ENCODE results near the gene ZNF322. TPM values are rescaled to one million over a fixed set of nuclear protein-coding genes. Genes with fewer than 3 reads are reported as not detected.
"Not testable (repeated sequence)": the region's sequence is repeated elsewhere in the genome, so short reads cannot be mapped to it uniquely, and the experiment has no call there.

The ZNF322 gene
- 24.8 TPM for polyA plus RNA-seq
- long read RNA-seq, donor 1, full-length matches to known transcripts: 3 of 3 reads
- long read RNA-seq, donor 1, partial matches to known transcripts: 0 of 3 reads
- long read RNA-seq, donor 1, other reads (novel, unspliced or antisense): 0 of 3 reads
- long read RNA-seq, donor 2, full-length matches to known transcripts: 16 of 16 reads
- long read RNA-seq, donor 2, partial matches to known transcripts: 0 of 16 reads
- long read RNA-seq, donor 2, other reads (novel, unspliced or antisense): 0 of 16 reads
- long read RNA-seq, donor 3, full-length matches to known transcripts: 19 of 19 reads
- long read RNA-seq, donor 3, partial matches to known transcripts: 0 of 19 reads
- long read RNA-seq, donor 3, other reads (novel, unspliced or antisense): 0 of 19 reads
- long read RNA-seq, donor 4: 0 reads
- long read RNA-seq, donor 5, full-length matches to known transcripts: 9 of 9 reads
- long read RNA-seq, donor 5, partial matches to known transcripts: 0 of 9 reads
- long read RNA-seq, donor 5, other reads (novel, unspliced or antisense): 0 of 9 reads
- long read RNA-seq, donor 6, full-length matches to known transcripts: 16 of 29 reads
- long read RNA-seq, donor 6, partial matches to known transcripts: 13 of 29 reads
- long read RNA-seq, donor 6, other reads (novel, unspliced or antisense): 0 of 29 reads
- long read RNA-seq, donor 7, full-length matches to known transcripts: 2 of 2 reads
- long read RNA-seq, donor 7, partial matches to known transcripts: 0 of 2 reads
- long read RNA-seq, donor 7, other reads (novel, unspliced or antisense): 0 of 2 reads
- long read RNA-seq, donor 8, full-length matches to known transcripts: 18 of 24 reads
- long read RNA-seq, donor 8, partial matches to known transcripts: 6 of 24 reads
- long read RNA-seq, donor 8, other reads (novel, unspliced or antisense): 0 of 24 reads
- long read RNA-seq, donor 9, full-length matches to known transcripts: 11 of 11 reads
- long read RNA-seq, donor 9, partial matches to known transcripts: 0 of 11 reads
- long read RNA-seq, donor 9, other reads (novel, unspliced or antisense): 0 of 11 reads
- long read RNA-seq, donor 10, full-length matches to known transcripts: 14 of 14 reads
- long read RNA-seq, donor 10, partial matches to known transcripts: 0 of 14 reads
- long read RNA-seq, donor 10, other reads (novel, unspliced or antisense): 0 of 14 reads
- long read RNA-seq, donor 11, full-length matches to known transcripts: 10 of 10 reads
- long read RNA-seq, donor 11, partial matches to known transcripts: 0 of 10 reads
- long read RNA-seq, donor 11, other reads (novel, unspliced or antisense): 0 of 10 reads

- Histone ChIP-seq H3K27me3 (ENCODE audit: control insufficient read depth, insufficient read depth, low read length) (peaks cover 10% of the 10 kb centered on the region), H3K4me1 (ENCODE audit: control insufficient read depth, insufficient read depth, low read length) (no peaks in the 10 kb centered on the region), H3K27ac (ENCODE audit: low read length) (peak within 1 kb of the TSS; percentile 53), H3K4me3 (ENCODE audit: low read length) (peak within 1 kb of the TSS; percentile 84), H3K36me3 (ENCODE audit: control insufficient read depth, insufficient read depth, low read length) (peaks cover 12% of the 10 kb centered on the region), H3K9me3 (ENCODE audit: control insufficient read depth, low read depth, low read length) (no peaks in the 10 kb centered on the region)
- 0% methylated on average over 1 of the region's 56 CpGs for WGBS (ENCODE audit: insufficient coverage, low lambda C conversion rate)
- DNase-seq: peak; percentile 91 to 96
Measured at GRCh38 chr6:26659042-26659999, at the start of gene ZNF322. Gene ZNF322 (minus strand): TSS chr6:26659746. CDS start chr6:26638553, 21,193 bp downstream.

- H3K4me3 ChIP-seq (ENCODE audit: low read length); H3K9me3 ChIP-seq (ENCODE audit: control insufficient read depth, low read depth, low read length); H3K4me1 ChIP-seq (ENCODE audit: control insufficient read depth, insufficient read depth, low read length); H3K27me3 ChIP-seq (ENCODE audit: control insufficient read depth, insufficient read depth, low read length); H3K27ac ChIP-seq (ENCODE audit: low read length); DNase-seq; H3K36me3 ChIP-seq (ENCODE audit: control insufficient read depth, insufficient read depth, low read length): not testable (repeated sequence)
- no CpG with 5 or more reads among the region's 4 CpGs for WGBS (ENCODE audit: insufficient coverage, low lambda C conversion rate)
Measured at GRCh38 chr6:26705780-26706179, 46.2 kb upstream of the ZNF322 start.

- H3K4me1 ChIP-seq (ENCODE audit: control insufficient read depth, insufficient read depth, low read length); H3K27ac ChIP-seq (ENCODE audit: low read length); H3K9me3 ChIP-seq (ENCODE audit: control insufficient read depth, low read depth, low read length); H3K4me3 ChIP-seq (ENCODE audit: low read length); H3K36me3 ChIP-seq (ENCODE audit: control insufficient read depth, insufficient read depth, low read length); H3K27me3 ChIP-seq (ENCODE audit: control insufficient read depth, insufficient read depth, low read length); DNase-seq: not testable (repeated sequence)
- WGBS (ENCODE audit: insufficient coverage, low lambda C conversion rate): no CpG with 5 or more reads among the region's 5 CpGs
Measured at GRCh38 chr6:26705352-26705751, 45.8 kb upstream of the ZNF322 start.

- not testable (repeated sequence) for H3K9me3 ChIP-seq (ENCODE audit: control insufficient read depth, low read depth, low read length); H3K27me3 ChIP-seq (ENCODE audit: control insufficient read depth, insufficient read depth, low read length); H3K4me1 ChIP-seq (ENCODE audit: control insufficient read depth, insufficient read depth, low read length); H3K4me3 ChIP-seq (ENCODE audit: low read length); H3K36me3 ChIP-seq (ENCODE audit: control insufficient read depth, insufficient read depth, low read length); DNase-seq; H3K27ac ChIP-seq (ENCODE audit: low read length)
- WGBS (ENCODE audit: insufficient coverage, low lambda C conversion rate): no CpG with 5 or more reads among the region's 17 CpGs
Measured at GRCh38 chr6:26701023-26701747, 41.6 kb upstream of the ZNF322 start.

- not testable (repeated sequence) for H3K4me1 ChIP-seq (ENCODE audit: control insufficient read depth, insufficient read depth, low read length); H3K36me3 ChIP-seq (ENCODE audit: control insufficient read depth, insufficient read depth, low read length); H3K4me3 ChIP-seq (ENCODE audit: low read length); H3K27ac ChIP-seq (ENCODE audit: low read length); H3K27me3 ChIP-seq (ENCODE audit: control insufficient read depth, insufficient read depth, low read length); H3K9me3 ChIP-seq (ENCODE audit: control insufficient read depth, low read depth, low read length); DNase-seq
- WGBS (ENCODE audit: insufficient coverage, low lambda C conversion rate): no CpG with 5 or more reads among the region's 16 CpGs
Measured at GRCh38 chr6:26697496-26697895, 38.0 kb upstream of the ZNF322 start.

- not testable (repeated sequence) for H3K4me3 ChIP-seq (ENCODE audit: low read length); H3K27me3 ChIP-seq (ENCODE audit: control insufficient read depth, insufficient read depth, low read length); H3K9me3 ChIP-seq (ENCODE audit: control insufficient read depth, low read depth, low read length); H3K4me1 ChIP-seq (ENCODE audit: control insufficient read depth, insufficient read depth, low read length); DNase-seq; H3K27ac ChIP-seq (ENCODE audit: low read length); H3K36me3 ChIP-seq (ENCODE audit: control insufficient read depth, insufficient read depth, low read length)
- no CpG with 5 or more reads among the region's 43 CpGs for WGBS (ENCODE audit: insufficient coverage, low lambda C conversion rate)
Measured at GRCh38 chr6:26689324-26689947, 29.9 kb upstream of the ZNF322 start.

- H3K27ac ChIP-seq (ENCODE audit: low read length); H3K4me3 ChIP-seq (ENCODE audit: low read length); H3K27me3 ChIP-seq (ENCODE audit: control insufficient read depth, insufficient read depth, low read length); H3K36me3 ChIP-seq (ENCODE audit: control insufficient read depth, insufficient read depth, low read length); H3K9me3 ChIP-seq (ENCODE audit: control insufficient read depth, low read depth, low read length); DNase-seq; H3K4me1 ChIP-seq (ENCODE audit: control insufficient read depth, insufficient read depth, low read length): not testable (repeated sequence)
- no CpG with 5 or more reads among the region's 5 CpGs for WGBS (ENCODE audit: insufficient coverage, low lambda C conversion rate)
Measured at GRCh38 chr6:26682435-26683042, 23.0 kb upstream of the ZNF322 start.

GRCh38 chr6:26673287-26673686, 13.7 kb upstream of the ZNF322 start:
- H3K4me3 ChIP-seq (ENCODE audit: low read length); H3K27ac ChIP-seq (ENCODE audit: low read length); H3K36me3 ChIP-seq (ENCODE audit: control insufficient read depth, insufficient read depth, low read length); H3K9me3 ChIP-seq (ENCODE audit: control insufficient read depth, low read depth, low read length); H3K27me3 ChIP-seq (ENCODE audit: control insufficient read depth, insufficient read depth, low read length); DNase-seq; H3K4me1 ChIP-seq (ENCODE audit: control insufficient read depth, insufficient read depth, low read length): not testable (repeated sequence)
- no CpG with 5 or more reads among the region's 5 CpGs for WGBS (ENCODE audit: insufficient coverage, low lambda C conversion rate)

All from large intestine (tissue), 12 donors.